Prostate gland (tissue), 2 donors: ENCODE results near the gene QSOX1. TPM values are rescaled to one million over a fixed set of nuclear protein-coding genes. Genes with fewer than 3 reads are reported as not detected.

Experiments
- DNase-seq: peaks from one replicate; pipeline ENCODE4 v3.0.0-alpha.2; 2019; ENCODE audit warnings: low spot score
- H3K27ac ChIP-seq, 2 donors: fragments of 200-600 bp; sonication (generic); 2 replicates each; pipeline ENCODE4 v1.5.1; 2017 to 2019
- H3K27me3 ChIP-seq: fragments of 200-600 bp; sonication (generic); replicated peaks from 2 replicates; pipeline ENCODE4 v1.5.1; 2019; ENCODE audit not compliant: insufficient read depth
- H3K36me3 ChIP-seq, 2 donors: fragments of 200-600 bp; sonication (generic); 1 replicate in 1 of 2; 2 replicates in 1 of 2; pipeline versions ENCODE4 v1.5.1 to v1.8.1; 2017 to 2019
- H3K4me1 ChIP-seq: fragments of 200-600 bp; sonication (generic); replicated peaks from 2 replicates; pipeline ENCODE4 v1.5.1; 2019
- H3K4me3 ChIP-seq, 2 donors: fragments of 200-600 bp; sonication (generic); 2 replicates each; pipeline ENCODE4 v1.5.1; 2017 to 2019
- H3K9me3 ChIP-seq: fragments of 200-600 bp; sonication (generic); 2 replicates; pipeline ENCODE4 v1.5.1; 2017
- CTCF ChIP-seq, 4 experiments: fragments of 200-600 bp in 2 of 4; fragments of 450-650 bp in 2 of 4; sonication (generic) in 2 of 4; IDR thresholded peaks; 1 replicate in 3 of 4; 2 replicates in 1 of 4; pipeline ENCODE4 v1.5.1; 2016 to 2019; ENCODE audit warnings: antibody characterized with exemption in 4 of 4, mild to moderate bottlenecking in 2 of 4, moderate library complexity in 2 of 4
- POLR2A ChIP-seq: fragments of 450-650 bp; IDR thresholded peaks from one replicate; pipeline ENCODE4 v1.6.1; 2016; ENCODE audit warnings: antibody characterized with exemption, mild to moderate bottlenecking
- POLR2AphosphoS5 ChIP-seq: sonication (generic); formaldehyde crosslinking; IDR thresholded peaks from one replicate; pipeline ENCODE4 v1.6.1; 2017; ENCODE audit warnings: antibody characterized with exemption
- WGBS: methylation state at CpG from one replicate; pipeline ENCODE4 v1.1.5; 2018; 5-methylcytosine and 5-hydroxymethylcytosine counted together
- intact Hi-C: fragments of 100-400 bp; cut with DNase I; formaldehyde crosslinking; loops from one replicate; pipeline ENCODE4 v1.14.2; 2022
- total RNA-seq, 2 donors: library from RNA; depleted of rRNA; stranded (reverse); fragments of >200 nt; gene quantifications; one replicate each; pipeline ENCODE4 v1.1.0, GENCODE V29; 2016

QSOX1 gene
- total RNA-seq, 2 donors from 2014 or later, result 77.3 to 471 TPM

GRCh38 chr1:180204231-180204630 lies 49.6 kb downstream of the QSOX1 start:
- Histone ChIP-seq H3K27me3 (no peaks in the 10 kb centered on the region), H3K9me3 (no peaks in the 10 kb centered on the region), H3K27ac (no peak overlapping the region), H3K36me3 (no peaks in the 10 kb centered on the region), H3K4me1 (no peaks in the 10 kb centered on the region), H3K4me3 (no peak overlapping the region)
- intact Hi-C loops, result no loop called here
- DNase-seq, result no peak
- TF ChIP-seq CTCF (IDR thresholded peaks at IDR 0.05) (no peak), POLR2A (no peak), POLR2AphosphoS5 (no peak)
- 74% methylated on average over 6 of the region's 6 CpGs for WGBS

GRCh38 chr1:180206581-180206980 lies 51.9 kb downstream of the QSOX1 start:
- no peaks in the 10 kb centered on the region for H3K4me1 ChIP-seq
- no peak overlapping the region for H3K27ac ChIP-seq
- intact Hi-C loops, result no loop called here
- H3K4me3 ChIP-seq, result no peak overlapping the region
- no peaks in the 10 kb centered on the region for H3K27me3 ChIP-seq
- no peaks in the 10 kb centered on the region for H3K36me3 ChIP-seq
- no peaks in the 10 kb centered on the region for H3K9me3 ChIP-seq
- DNase-seq, result no peak
- WGBS, result 95% methylated on average over 3 of the region's 3 CpGs
- TF ChIP-seq POLR2AphosphoS5 (no peak), CTCF (IDR thresholded peaks at IDR 0.05) (no peak), POLR2A (no peak)

- no peak for DNase-seq
- H3K36me3 ChIP-seq, result no peaks in the 10 kb centered on the region
- no peak overlapping the region for H3K4me3 ChIP-seq
- 80% methylated on average over 4 of the region's 4 CpGs for WGBS
- intact Hi-C loops, result no loop called here
- no peak overlapping the region for H3K27ac ChIP-seq
- TF ChIP-seq POLR2A, result no peak
- no peak for TF ChIP-seq CTCF (IDR thresholded peaks at IDR 0.05)
- no peak for TF ChIP-seq POLR2AphosphoS5
- H3K27me3 ChIP-seq, result no peaks in the 10 kb centered on the region
- H3K9me3 ChIP-seq, result no peaks in the 10 kb centered on the region
- H3K4me1 ChIP-seq, result no peaks in the 10 kb centered on the region
Measured at GRCh38 chr1:180208264-180208663, 53.6 kb downstream of the QSOX1 start.

- Histone ChIP-seq H3K27ac (no peak overlapping the region), H3K36me3 (no peaks in the 10 kb centered on the region), H3K9me3 (no peaks in the 10 kb centered on the region), H3K4me1 (no peaks in the 10 kb centered on the region), H3K27me3 (no peaks in the 10 kb centered on the region), H3K4me3 (no peak overlapping the region)
- intact Hi-C loops, result no loop called here
- DNase-seq, result no peak
- WGBS, result 60% methylated on average over 4 of the region's 4 CpGs
- TF ChIP-seq CTCF (IDR thresholded peaks at IDR 0.05) (no peak), POLR2A (no peak), POLR2AphosphoS5 (no peak)
Measured at GRCh38 chr1:180210008-180210620, 55.4 kb downstream of the QSOX1 start.

GRCh38 chr1:180211156-180211859 lies 56.6 kb downstream of the QSOX1 start:
- intact Hi-C loops, result no loop called here
- TF ChIP-seq POLR2AphosphoS5 (no peak), CTCF (IDR thresholded peaks at IDR 0.05) (no peak), POLR2A (no peak)
- WGBS, result 86% methylated on average over 12 of the region's 12 CpGs

More at GRCh38 chr1:180211156-180211859, 56.6 kb downstream of the QSOX1 start:
- no peak for DNase-seq
- H3K9me3 ChIP-seq, result no peaks in the 10 kb centered on the region
- H3K27me3 ChIP-seq, result no peaks in the 10 kb centered on the region
- H3K4me1 ChIP-seq, result no peaks in the 10 kb centered on the region
- H3K36me3 ChIP-seq, result no peaks in the 10 kb centered on the region
- no peak overlapping the region for H3K27ac ChIP-seq
- no peak overlapping the region for H3K4me3 ChIP-seq
